Endothelial cell of umbilical vein (primary cell): Measurements from ENCODE around the gene CTBP2.

Experiments
- CTCF ChIP-seq, 2 donors: IDR thresholded peaks; 1 replicate in 1 of 2; 2 replicates in 1 of 2; pipeline ENCODE4 v1.5.1; 2011; ENCODE audit warnings: low read length in 2 of 2, mild to moderate bottlenecking in 2 of 2, moderate library complexity in 2 of 2, control low read depth in 1 of 2, inconsistent platforms in 1 of 2, low read depth in 1 of 2; ENCODE audit not compliant: insufficient read depth in 1 of 2; ENCODE audit errors: extremely low read depth in 1 of 2
- EZH2 ChIP-seq: IDR thresholded peaks from 2 replicates; pipeline ENCODE4 v1.6.1; 2012; ENCODE audit warnings: borderline replicate concordance, low read depth, mild to moderate bottlenecking, moderate library complexity, low read length, inconsistent platforms; ENCODE audit not compliant: severe bottlenecking
- GATA2 ChIP-seq: IDR thresholded peaks from 2 replicates; pipeline ENCODE4 v1.7.0; 2011; ENCODE audit warnings: low read depth, mild to moderate bottlenecking, moderate library complexity, mixed read lengths, low read length; ENCODE audit not compliant: insufficient read length, insufficient read depth
- JUN ChIP-seq: IDR thresholded peaks from 2 replicates; pipeline ENCODE4 v1.6.1; 2011; ENCODE audit warnings: borderline replicate concordance, low read depth; ENCODE audit not compliant: insufficient read length, insufficient read depth
- MAX ChIP-seq: IDR thresholded peaks from 2 replicates; pipeline ENCODE4 v1.6.1; 2011; ENCODE audit not compliant: insufficient read depth, insufficient read length
- MYC ChIP-seq: IDR thresholded peaks from one replicate; pipeline ENCODE4 v1.6.1; 2011; ENCODE audit warnings: mild to moderate bottlenecking, low read depth, low read length
- POLR2A ChIP-seq: IDR thresholded peaks from 2 replicates; pipeline ENCODE4 v1.6.1; 2012; ENCODE audit warnings: low read depth, mild to moderate bottlenecking, control low read depth, low read length
- POLR2AphosphoS5 ChIP-seq: IDR thresholded peaks from 2 replicates; pipeline ENCODE4 v1.6.1; 2012; ENCODE audit warnings: low read depth, mild to moderate bottlenecking, control low read depth, low read length, moderate library complexity; ENCODE audit not compliant: insufficient read depth

- TF ChIP-seq POLR2AphosphoS5, result no peak
- no peak for TF ChIP-seq CTCF (IDR thresholded peaks at IDR 0.05; ENCODE audit: extremely low read depth in 1 of 2, insufficient read depth in 1 of 2, low read depth in 1 of 2, low read length in 2 of 2)
- TF ChIP-seq MYC, result no peak
- TF ChIP-seq EZH2, result no peak
- TF ChIP-seq POLR2A, result no peak
- no peak for TF ChIP-seq MAX
- no peak for TF ChIP-seq GATA2
- no peak for TF ChIP-seq JUN
These were observed 224.4 kb downstream of the CTBP2 start for GRCh38 chr10:124935946-124936345.
